ENCODE measurements around the gene RASA3.

The RASA3 gene

DNA sequence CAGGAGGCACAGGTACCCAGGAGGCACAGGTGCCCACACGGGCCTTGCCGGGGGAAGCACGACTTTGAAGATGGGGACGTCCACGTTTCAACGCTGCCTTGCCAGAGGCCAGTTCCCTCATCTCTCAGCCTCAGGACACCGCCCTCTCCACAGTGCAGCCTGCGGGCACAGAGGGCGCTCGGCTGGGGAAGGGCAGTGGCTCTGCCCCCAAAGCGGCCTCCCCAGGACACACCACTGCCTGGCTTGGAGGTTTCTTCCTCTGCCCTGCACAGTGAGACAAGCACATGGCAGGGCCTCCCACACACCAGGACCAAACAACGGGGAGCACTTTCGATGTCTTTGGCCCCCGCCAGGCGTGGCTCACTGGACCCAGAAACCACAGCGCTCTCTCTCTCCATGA lies 73.0 kb downstream of the RASA3 start:
- POLR2A ChIA-PET, result no interaction called here
- H3K4me3 ChIP-seq (ENCODE audit: low read depth, low read length), result no peak overlapping the region
- TF ChIP-seq, protein P1, sequence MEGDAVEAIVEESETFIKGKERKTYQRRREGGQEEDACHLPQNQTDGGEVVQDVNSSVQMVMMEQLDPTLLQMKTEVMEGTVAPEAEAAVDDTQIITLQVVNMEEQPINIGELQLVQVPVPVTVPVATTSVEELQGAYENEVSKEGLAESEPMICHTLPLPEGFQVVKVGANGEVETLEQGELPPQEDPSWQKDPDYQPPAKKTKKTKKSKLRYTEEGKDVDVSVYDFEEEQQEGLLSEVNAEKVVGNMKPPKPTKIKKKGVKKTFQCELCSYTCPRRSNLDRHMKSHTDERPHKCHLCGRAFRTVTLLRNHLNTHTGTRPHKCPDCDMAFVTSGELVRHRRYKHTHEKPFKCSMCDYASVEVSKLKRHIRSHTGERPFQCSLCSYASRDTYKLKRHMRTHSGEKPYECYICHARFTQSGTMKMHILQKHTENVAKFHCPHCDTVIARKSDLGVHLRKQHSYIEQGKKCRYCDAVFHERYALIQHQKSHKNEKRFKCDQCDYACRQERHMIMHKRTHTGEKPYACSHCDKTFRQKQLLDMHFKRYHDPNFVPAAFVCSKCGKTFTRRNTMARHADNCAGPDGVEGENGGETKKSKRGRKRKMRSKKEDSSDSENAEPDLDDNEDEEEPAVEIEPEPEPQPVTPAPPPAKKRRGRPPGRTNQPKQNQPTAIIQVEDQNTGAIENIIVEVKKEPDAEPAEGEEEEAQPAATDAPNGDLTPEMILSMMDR (IDR thresholded peaks at IDR 0.05; ENCODE audit: insufficient read depth, low read length, missing control alignments), result no peak
- no peak for DNase-seq (ENCODE audit: low read depth, low spot score)
- CTCF ChIA-PET, result no interaction called here

DNA sequence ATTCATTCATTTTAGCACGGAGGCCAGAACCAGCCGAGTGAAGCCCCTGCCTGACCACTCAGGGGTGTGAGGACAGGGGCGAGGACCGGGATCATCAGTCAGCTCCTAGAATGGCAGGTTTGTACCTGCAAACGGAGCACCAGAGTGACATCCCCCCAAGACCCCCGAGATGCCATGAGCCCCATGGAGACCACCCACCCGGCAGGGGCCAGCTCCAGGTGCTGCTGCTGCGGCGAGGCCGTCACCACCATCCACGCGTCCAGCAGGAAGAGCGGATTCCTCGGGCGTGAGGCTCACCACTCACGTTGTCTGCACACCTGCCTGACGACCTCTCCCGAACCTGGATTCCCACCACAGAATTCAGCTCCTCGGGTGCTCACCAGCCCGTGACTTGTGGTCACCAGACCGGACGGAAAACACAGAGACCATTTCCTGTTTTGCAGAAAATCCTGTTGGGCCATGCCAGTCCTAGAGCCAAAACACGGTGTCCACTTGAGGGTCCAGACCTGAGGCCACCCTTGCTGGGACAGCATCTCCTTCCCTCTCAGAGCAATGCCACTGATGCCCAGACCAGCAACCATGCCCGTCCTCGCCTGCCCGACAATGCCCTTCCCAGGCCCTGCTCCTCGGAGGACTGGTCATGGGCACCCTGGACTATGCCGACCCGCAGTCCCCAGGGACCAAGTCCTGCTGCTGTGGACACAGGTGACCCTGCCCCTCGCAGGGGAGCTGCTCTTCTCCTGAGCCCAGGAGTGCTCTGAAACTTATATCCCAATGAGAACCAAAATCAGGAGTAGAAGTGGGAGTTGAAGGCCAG lies 74.2 kb downstream of the RASA3 start:
- CTCF ChIA-PET, result interaction anchor here (1.0 kb wide), 1 partner anchor 37 kb away, joined by 3 read pairs; no protein-coding TSS in a partner anchor
- TF ChIP-seq, protein P1 (IDR thresholded peaks at IDR 0.05; ENCODE audit: insufficient read depth, low read length, missing control alignments), result no peak
- POLR2A ChIA-PET, result interaction anchor here (0.6 to 0.9 kb wide), 2 partner anchors 9 to 33 kb away, joined by 3 read pairs; no protein-coding TSS in a partner anchor
- no peak overlapping the region for H3K4me3 ChIP-seq (ENCODE audit: low read depth, low read length)
- DNase-seq (ENCODE audit: low read depth, low spot score), result no peak

DNA sequence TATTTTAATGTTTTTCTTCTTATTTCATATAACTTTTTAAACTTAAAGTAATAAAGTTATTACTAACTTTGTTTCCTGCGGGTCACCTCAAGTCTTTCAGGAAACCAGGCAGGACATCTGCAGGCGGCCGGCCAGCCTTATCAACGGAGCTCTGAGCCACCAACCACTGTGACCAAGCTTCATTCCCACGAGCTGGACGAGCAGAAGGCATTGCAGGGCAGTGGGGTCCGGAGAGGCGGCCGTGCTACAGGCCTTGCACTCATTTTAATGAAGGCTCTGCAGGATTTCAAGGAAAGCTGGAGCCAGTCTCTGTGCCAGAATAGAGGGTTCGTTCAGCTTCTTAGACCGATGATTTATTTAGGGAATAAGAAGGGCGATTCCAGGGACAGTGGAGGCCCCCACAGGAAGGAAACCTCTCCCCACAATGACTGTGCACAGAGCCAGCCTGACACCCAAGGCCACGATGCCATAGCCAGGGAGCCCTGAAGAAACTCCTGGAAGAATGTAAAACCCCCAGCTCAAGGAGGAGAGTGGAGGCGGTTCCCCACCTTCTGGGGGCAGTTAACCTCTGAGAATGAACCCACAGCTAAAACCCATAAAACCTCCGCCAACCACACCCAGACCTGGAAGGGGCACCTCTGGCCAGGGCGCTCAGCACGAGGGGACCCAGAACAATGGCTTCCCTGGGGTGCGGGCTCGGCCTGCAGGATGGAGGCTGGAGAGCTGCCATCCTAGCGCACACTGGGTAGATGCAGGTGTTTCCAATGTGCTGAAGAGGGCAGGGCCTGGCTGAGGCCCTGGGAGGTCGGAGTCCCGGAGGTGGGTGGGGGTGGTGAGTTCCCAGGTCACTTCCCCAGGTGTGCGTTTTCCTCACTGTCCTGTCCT lies 75.0 kb downstream of the RASA3 start:
- DNase-seq (ENCODE audit: low read depth, low spot score), result no peak
- no peak overlapping the region for H3K4me3 ChIP-seq (ENCODE audit: low read depth, low read length)
- CTCF ChIA-PET, result no interaction called here
- TF ChIP-seq, protein P1 (IDR thresholded peaks at IDR 0.05; ENCODE audit: insufficient read depth, low read length, missing control alignments), result no peak
- POLR2A ChIA-PET, result interaction anchor here (0.7 kb wide), 1 partner anchor 8 kb away, joined by 4 read pairs; no protein-coding TSS in a partner anchor

DNA sequence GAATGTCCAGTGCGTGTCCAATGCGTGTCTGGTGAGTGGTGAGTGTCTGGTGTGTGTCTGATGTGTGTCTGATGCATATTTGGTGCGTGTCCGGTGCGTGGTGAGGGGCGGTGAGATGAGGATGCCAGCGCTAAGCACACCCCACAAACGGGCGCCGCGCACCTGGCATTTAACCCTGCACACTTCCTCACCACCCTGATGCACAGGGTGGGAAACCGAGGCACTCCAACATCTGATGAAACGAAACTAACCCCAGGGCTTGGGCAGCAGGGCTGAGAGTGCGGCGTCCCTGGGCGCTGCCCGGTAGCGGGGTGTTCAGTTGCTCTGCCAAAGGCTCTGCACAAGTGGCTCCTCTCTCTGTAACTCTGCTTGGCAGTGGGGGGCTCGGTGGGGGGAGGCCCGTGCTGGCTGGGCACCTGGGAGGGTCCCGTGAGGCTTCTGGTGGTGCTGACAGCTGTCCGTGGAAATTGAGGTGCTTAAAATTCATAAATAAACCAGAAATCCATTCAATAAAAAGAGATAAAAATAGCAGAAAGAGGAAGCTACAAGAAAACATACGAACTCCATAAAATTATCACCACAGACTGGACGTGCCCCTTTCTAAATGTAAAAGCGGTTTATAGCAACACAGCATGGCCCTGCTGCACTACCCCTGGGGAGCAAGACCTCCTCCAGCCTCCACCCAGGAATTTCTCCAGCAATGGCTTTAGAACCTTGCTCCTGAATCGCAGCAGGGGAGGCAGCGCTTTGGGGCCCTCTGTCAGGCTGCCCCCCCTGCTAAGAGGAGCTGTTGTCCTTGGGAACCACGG lies 76.0 kb downstream of the RASA3 start:
- H3K4me3 ChIP-seq (ENCODE audit: low read depth, low read length), result no peak overlapping the region
- TF ChIP-seq, protein P1 (IDR thresholded peaks at IDR 0.05; ENCODE audit: insufficient read depth, low read length, missing control alignments), result no peak
- CTCF ChIA-PET, result no interaction called here
- POLR2A ChIA-PET, result interaction anchor here (0.7 to 0.8 kb wide), 2 partner anchors 9 to 122 kb away, joined by 3 to 4 read pairs; no protein-coding TSS in a partner anchor
- DNase-seq (ENCODE audit: low read depth, low spot score), result no peak

DNA sequence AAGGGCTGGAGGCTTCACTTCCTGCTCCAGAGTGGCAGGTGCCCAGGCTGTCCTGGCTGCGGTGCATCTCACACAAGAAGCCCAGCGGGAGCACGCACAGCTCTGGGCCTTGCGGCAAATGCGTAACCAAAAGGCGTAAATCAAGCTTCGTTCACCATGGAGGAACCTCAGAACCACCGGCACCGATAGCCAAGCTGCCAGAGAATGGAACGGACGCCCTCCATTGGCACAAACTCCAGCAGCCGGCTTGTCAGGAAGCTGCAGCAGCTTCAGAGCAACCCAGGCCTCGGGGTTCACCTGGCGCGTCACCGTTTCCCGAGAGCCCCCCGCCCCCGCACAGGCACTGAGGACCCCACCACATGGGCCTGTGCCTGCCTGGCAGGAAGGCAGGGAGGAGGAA lies 76.7 kb downstream of the RASA3 start:
- no peak for DNase-seq (ENCODE audit: low read depth, low spot score)
- TF ChIP-seq, protein P1 (IDR thresholded peaks at IDR 0.05; ENCODE audit: insufficient read depth, low read length, missing control alignments), result no peak
- H3K4me3 ChIP-seq (ENCODE audit: low read depth, low read length), result no peak overlapping the region
- ChIA-PET POLR2A (interaction anchor here (0.8 kb wide), 1 partner anchor 123 kb away, joined by 3 read pairs; no protein-coding TSS in a partner anchor), CTCF (no interaction called here)

All from AG04449 (cell line).